GM04504 (cell line): ENCODE data around the gene ARFGAP1.
"Not testable (repeated sequence)": the region's sequence is repeated elsewhere in the genome, so short reads cannot be mapped to it uniquely, and the experiment has no call there.

Source experiments
- DNase-seq: peaks from one replicate; pipeline ENCODE4 v3.0.0-alpha.2; 2012; ENCODE audit warnings: low read depth

ARFGAP1 gene

DNA sequence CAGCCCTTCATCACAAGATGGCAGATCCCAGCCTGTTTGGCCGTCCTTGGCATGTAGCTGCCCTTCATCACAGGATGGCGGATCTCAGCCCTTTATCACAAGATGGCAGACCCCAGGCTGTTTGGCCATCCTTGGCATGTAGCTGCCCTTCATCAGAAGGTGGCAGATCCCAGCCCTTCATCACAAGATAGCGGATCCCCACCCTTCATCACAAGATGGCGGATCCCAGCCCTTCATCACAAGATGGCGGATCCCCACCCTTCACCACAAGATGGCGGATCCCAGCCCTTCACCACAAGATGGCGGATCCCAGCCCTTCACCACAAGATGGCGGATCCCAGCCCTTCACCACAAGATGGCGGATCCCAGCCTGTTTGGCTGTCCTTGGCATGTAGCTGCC is 62.4 kb downstream of the ARFGAP1 start:
- not testable (repeated sequence) for DNase-seq

DNA sequence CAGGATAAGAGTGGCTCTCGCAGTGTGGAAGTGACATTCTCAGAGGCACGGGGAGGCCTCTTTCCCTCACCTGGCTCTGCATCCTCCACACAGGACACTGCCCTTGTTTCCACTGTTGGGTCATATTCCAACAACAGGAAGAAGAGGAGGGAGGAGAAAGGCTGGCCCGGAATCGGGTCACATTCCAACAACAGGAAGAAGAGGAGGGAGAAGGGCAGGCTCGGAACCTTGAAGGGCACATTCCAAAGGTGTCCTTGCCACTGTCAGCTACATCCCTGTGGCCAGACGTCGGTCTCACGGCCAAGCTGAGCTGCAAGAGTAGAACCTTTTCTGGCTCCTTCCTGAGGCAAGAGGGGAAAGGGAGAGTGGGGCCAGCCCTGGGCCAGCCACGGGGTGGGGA is 63.1 kb downstream of the ARFGAP1 start:
- no peak for DNase-seq

- no peak for DNase-seq
Measured at GRCh38 chr20:63336232-63336752, 63.7 kb downstream of the ARFGAP1 start.

DNA sequence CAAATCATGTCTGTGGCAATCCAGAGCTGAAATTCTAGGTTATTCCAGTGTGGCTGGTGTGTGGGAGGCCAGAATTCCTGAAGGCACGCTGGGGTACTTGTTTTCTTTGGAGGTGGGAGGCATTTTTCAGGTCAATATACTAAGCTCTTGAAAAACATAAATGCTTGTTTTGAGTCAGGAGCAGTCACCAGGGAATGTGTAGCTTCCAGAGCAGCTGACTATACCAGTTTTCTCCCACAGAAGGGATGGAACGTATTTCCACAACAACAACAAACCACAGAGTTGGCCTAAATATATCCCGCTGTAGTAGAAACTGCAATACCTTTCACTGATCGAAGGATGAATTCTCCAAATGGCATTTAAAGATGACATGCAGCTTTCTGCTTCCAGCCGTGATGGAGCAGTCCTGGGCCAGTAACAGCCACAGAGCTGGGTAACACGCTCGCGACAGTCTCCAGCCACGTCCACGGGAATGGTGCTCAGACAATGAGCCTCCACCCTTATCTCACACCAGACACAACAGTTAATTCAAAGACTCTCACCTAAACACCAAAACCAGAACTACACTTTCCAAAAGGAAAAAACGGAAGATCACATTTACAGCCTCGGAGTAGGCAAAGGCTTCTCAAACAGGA is 65.3 kb downstream of the ARFGAP1 start:
- DNase-seq: no peak
